SU-DHL-6 (cell line): ENCODE results near the gene THOC2.
"Not testable (repeated sequence)": the region's sequence is repeated elsewhere in the genome, so short reads cannot be mapped to it uniquely, and the experiment has no call there.

Experiments
- H2AFZ ChIP-seq: fragments of 200-600 bp; sonication (generic); 2 replicates; pipeline ENCODE4 v1.6.1; 2014; ENCODE audit warnings: low read depth, mild to moderate bottlenecking, moderate library complexity, mixed read lengths, antibody characterized with exemption, low read length; ENCODE audit not compliant: severe bottlenecking
- H3F3A ChIP-seq: fragments of 200-600 bp; shearing (Covaris generic); 2 replicates; pipeline ENCODE4 v1.6.0; 2016; ENCODE audit warnings: antibody characterized with exemption, mild to moderate bottlenecking; ENCODE audit not compliant: insufficient read depth
- H3K27ac ChIP-seq: fragments of 200-600 bp; sonication (generic); 2 replicates; pipeline ENCODE4 v1.5.1; 2016; ENCODE audit warnings: low read depth, mild to moderate bottlenecking, low read length, moderate library complexity, mixed read lengths
- H3K27me3 ChIP-seq: fragments of 200-600 bp; sonication (generic), shearing (Covaris generic); 2 replicates; pipeline ENCODE4 v1.6.0; 2014; ENCODE audit warnings: mild to moderate bottlenecking, low read length
- H3K36me3 ChIP-seq: fragments of 200-600 bp; sonication (generic); 2 replicates; pipeline ENCODE4 v1.6.1; 2014; ENCODE audit warnings: mild to moderate bottlenecking, low read length, mixed read lengths
- H3K4me2 ChIP-seq: fragments of 300-600, 200-600 bp; shearing (Covaris generic), sonication (generic); 2 replicates; pipeline ENCODE4 v1.6.0; 2014; ENCODE audit warnings: low read length, low read depth, mild to moderate bottlenecking; ENCODE audit not compliant: poor library complexity, severe bottlenecking
- H3K4me3 ChIP-seq: fragments of 200-600 bp; sonication (generic); 2 replicates; pipeline ENCODE4 v1.5.1; 2014; ENCODE audit warnings: antibody characterized with exemption, low read length, mild to moderate bottlenecking, mixed read lengths; ENCODE audit not compliant: insufficient read depth, poor library complexity, severe bottlenecking
- H3K79me2 ChIP-seq: fragments of 200-600 bp; sonication (generic); 2 replicates; pipeline ENCODE4 v1.6.1; 2014; ENCODE audit warnings: mild to moderate bottlenecking, low read length, moderate library complexity; ENCODE audit not compliant: insufficient read depth
- H3K9ac ChIP-seq: fragments of 200-600 bp; sonication (generic); 2 replicates; pipeline ENCODE4 v1.7.0; 2014; ENCODE audit warnings: mild to moderate bottlenecking, low read length
- H3K9me2 ChIP-seq: fragments of 200-600 bp; sonication (generic); replicated peaks from 2 replicates; pipeline ENCODE4 v1.6.1; 2014; ENCODE audit warnings: low read length; ENCODE audit not compliant: insufficient read depth
- H3K9me3 ChIP-seq: fragments of 200-600 bp; sonication (generic); 2 replicates; pipeline ENCODE4 v1.6.1; 2014; ENCODE audit warnings: low read length, mixed read lengths; ENCODE audit not compliant: insufficient read depth
- H4K20me1 ChIP-seq: fragments of 200-600 bp; sonication (generic); 2 replicates; pipeline ENCODE4 v1.6.1; 2014; ENCODE audit warnings: low read depth, mild to moderate bottlenecking, antibody characterized with exemption, low read length, moderate library complexity, mixed read lengths
- CTCF ChIP-seq: fragments of 200-600 bp; sonication (generic); IDR thresholded peaks from one replicate; pipeline ENCODE4 v1.5.1; 2017; ENCODE audit warnings: antibody characterized with exemption, mild to moderate bottlenecking, low read length, moderate library complexity; ENCODE audit not compliant: insufficient read depth, poor library complexity, severe bottlenecking
- EZH2phosphoT487 ChIP-seq: fragments of 200-600 bp; sonication (generic), shearing (Covaris generic); conservative IDR thresholded peaks from 2 replicates; pipeline ENCODE4 v1.6.1; 2018; ENCODE audit warnings: mild to moderate bottlenecking, antibody characterized with exemption, low read length, moderate library complexity, mixed read lengths

The THOC2 gene

GRCh38 chrX:123688524-123688923 lies 44.3 kb downstream of the THOC2 start:
- no peaks in the 10 kb centered on the region for H3K9me2 ChIP-seq
- no peaks in the 10 kb centered on the region for H3F3A ChIP-seq
- no peaks in the 10 kb centered on the region for H3K79me2 ChIP-seq
- no peaks in the 10 kb centered on the region for H3K9me3 ChIP-seq
- no peak overlapping the region for H3K4me2 ChIP-seq
- no peak overlapping the region for H2AFZ ChIP-seq
- H3K4me3 ChIP-seq: no peak overlapping the region
- no peaks in the 10 kb centered on the region for H4K20me1 ChIP-seq
- H3K27me3 ChIP-seq: no peaks in the 10 kb centered on the region
- H3K27ac ChIP-seq: no peak overlapping the region
- no peak overlapping the region for H3K9ac ChIP-seq
- TF ChIP-seq EZH2phosphoT487 (no peak), CTCF (no peak)
- no peaks in the 10 kb centered on the region for H3K36me3 ChIP-seq

- Histone ChIP-seq H3K27ac (no peak overlapping the region), H3K27me3 (no peaks in the 10 kb centered on the region), H2AFZ (no peak overlapping the region), H3K9me3 (no peaks in the 10 kb centered on the region), H4K20me1 (no peaks in the 10 kb centered on the region), H3K9me2 (no peaks in the 10 kb centered on the region), H3K4me3 (no peak overlapping the region), H3F3A (no peaks in the 10 kb centered on the region), H3K36me3 (no peaks in the 10 kb centered on the region), H3K4me2 (no peak overlapping the region), H3K9ac (no peak overlapping the region), H3K79me2 (no peaks in the 10 kb centered on the region)
- TF ChIP-seq EZH2phosphoT487 (no peak), CTCF (no peak)
These were observed 47.6 kb downstream of the THOC2 start for GRCh38 chrX:123685232-123685631.

GRCh38 chrX:123682186-123682585 lies 50.7 kb downstream of the THOC2 start:
- no peak overlapping the region for H3K4me3 ChIP-seq
- H2AFZ ChIP-seq: no peak overlapping the region
- TF ChIP-seq CTCF (no peak), EZH2phosphoT487 (no peak)
- H3K9ac ChIP-seq: no peak overlapping the region
- H3F3A ChIP-seq: no peaks in the 10 kb centered on the region
- no peaks in the 10 kb centered on the region for H3K9me2 ChIP-seq
- H3K27me3 ChIP-seq: no peaks in the 10 kb centered on the region
- H3K9me3 ChIP-seq: no peaks in the 10 kb centered on the region
- H3K4me2 ChIP-seq: no peak overlapping the region
- no peaks in the 10 kb centered on the region for H3K36me3 ChIP-seq
- H4K20me1 ChIP-seq: no peaks in the 10 kb centered on the region
- no peaks in the 10 kb centered on the region for H3K79me2 ChIP-seq
- no peak overlapping the region for H3K27ac ChIP-seq

- not testable (repeated sequence) for H3K9me3 ChIP-seq, H3K36me3 ChIP-seq, H3F3A ChIP-seq, H4K20me1 ChIP-seq, H3K9me2 ChIP-seq, H3K27ac ChIP-seq, H3K4me2 ChIP-seq, H3K9ac ChIP-seq, H2AFZ ChIP-seq, H3K4me3 ChIP-seq, H3K79me2 ChIP-seq, H3K27me3 ChIP-seq
These were observed 53.0 kb downstream of the THOC2 start for GRCh38 chrX:123679733-123680460.
